GM21825 (cell line): ENCODE measurements around the gene LRRN4.
"Not testable (repeated sequence)": the region's sequence is repeated elsewhere in the genome, so short reads cannot be mapped to it uniquely, and the experiment has no call there.

Source experiments
- ATAC-seq: cut with Tn5 transposase; IDR thresholded peaks from one replicate; pipeline ENCODE4 v1.9.1; 2021; ENCODE audit warnings: mild to moderate bottlenecking, moderate library complexity; ENCODE audit not compliant: unreplicated experiment

LRRN4 gene

GRCh38 chr20:6034134-6034969 lies 19.5 kb downstream of the LRRN4 start:
- no peak for ATAC-seq

GRCh38 chr20:6032907-6033306 lies 21.0 kb downstream of the LRRN4 start:
- ATAC-seq: not testable (repeated sequence)

- no peak for ATAC-seq
Measured at GRCh38 chr20:6030453-6031080, 23.3 kb downstream of the LRRN4 start.

GRCh38 chr20:6029538-6029937 lies 24.3 kb downstream of the LRRN4 start:
- no peak for ATAC-seq

GRCh38 chr20:6028818-6029217 lies 25.0 kb downstream of the LRRN4 start:
- ATAC-seq: no peak

GRCh38 chr20:6026051-6026450 lies 27.8 kb downstream of the LRRN4 start:
- no peak for ATAC-seq

GRCh38 chr20:6024768-6025167 lies 29.1 kb downstream of the LRRN4 start:
- ATAC-seq: no peak

GRCh38 chr20:6017880-6018279 lies 36.0 kb downstream of the LRRN4 start:
- ATAC-seq: no peak

- no peak for ATAC-seq
Measured at GRCh38 chr20:6017467-6017866, 36.4 kb downstream of the LRRN4 start.

- ATAC-seq: no peak
Measured at GRCh38 chr20:6014957-6015356, 38.9 kb downstream of the LRRN4 start.

GRCh38 chr20:6014017-6014416 lies 39.8 kb downstream of the LRRN4 start:
- ATAC-seq: no peak

GRCh38 chr20:6012179-6012578 lies 41.7 kb downstream of the LRRN4 start:
- no peak for ATAC-seq

GRCh38 chr20:6008254-6008653 lies 45.6 kb downstream of the LRRN4 start:
- no peak for ATAC-seq

GRCh38 chr20:6007529-6008103 lies 46.2 kb downstream of the LRRN4 start:
- no peak for ATAC-seq

GRCh38 chr20:6007094-6007528 lies 46.7 kb downstream of the LRRN4 start:
- ATAC-seq: no peak

- ATAC-seq: no peak
Measured at GRCh38 chr20:6006603-6006949, 47.3 kb downstream of the LRRN4 start.

GRCh38 chr20:6000871-6001270 lies 53.0 kb downstream of the LRRN4 start:
- no peak for ATAC-seq

- no peak for ATAC-seq
Measured at GRCh38 chr20:5999783-6000182, 54.1 kb downstream of the LRRN4 start.

- ATAC-seq: peak; percentile 92
Measured at GRCh38 chr20:5996765-5997164, 57.1 kb downstream of the LRRN4 start.

- no peak for ATAC-seq
Measured at GRCh38 chr20:5991623-5992441, 62.0 kb downstream of the LRRN4 start.

GRCh38 chr20:5990946-5991345 lies 62.9 kb downstream of the LRRN4 start:
- no peak for ATAC-seq
